GM12878 (cell line): ENCODE measurements around the gene SPIRE1. TPM values are rescaled to one million over a fixed set of nuclear protein-coding genes. Genes with fewer than 3 reads are reported as not detected.

Experiments
- ATAC-seq: fragments of 200-7000 bp; cut with Tn5 transposase; 3 replicates; pipeline ENCODE4 v1.9.1; 2020; ENCODE audit warnings: mild to moderate bottlenecking, moderate library complexity
- BruUV-seq: library from RNA; stranded (reverse); fragments of 400-500 nt; replicated peaks from 2 replicates; lab custom pipeline; 2021; lab: Mats Ljungman, UMichigan
- CTCF ChIA-PET: fragments of 300-600 bp; sonication (Branson Sonifier 250); formaldehyde crosslinking; extraction: SDS; loops from one replicate; lab custom pipeline; 2021; ENCODE audit warnings: inconsistent platforms; lab: Yijun Ruan, JAX
- POLR2A ChIA-PET: fragments of 350-600 bp; formaldehyde crosslinking; extraction: SDS; loops from one replicate; lab custom pipeline; 2021; ENCODE audit warnings: inconsistent platforms; lab: Charles Lee
- RAD21 ChIA-PET: fragments of 300-600 bp; sonication (Branson Sonifier 250); formaldehyde crosslinking; loops from one replicate; lab custom pipeline; 2023; ENCODE audit warnings: antibody characterized with exemption; ENCODE audit not compliant: unreplicated experiment; lab: Charles Lee
- SMC1A ChIA-PET: fragments of 300-600 bp; sonication (Branson Sonifier 250); formaldehyde crosslinking; loops from one replicate; lab custom pipeline; 2023; ENCODE audit not compliant: unreplicated experiment, uncharacterized antibody; lab: Charles Lee
- DNase-seq: peaks from one replicate; pipeline ENCODE4 v3.0.0-alpha.2; 2011; ENCODE audit warnings: low read depth, low spot score
- FAIRE-seq: peaks from 3 replicates; lab custom pipeline; 2011; peaks lifted over from hg19 to GRCh38; lab: Jason Lieb, UNC
- H2AFZ ChIP-seq: 2 replicates; pipeline ENCODE4 v1.6.0; 2011; ENCODE audit warnings: low read depth, low read length, control low read depth; ENCODE audit not compliant: control insufficient read depth
- H3K27ac ChIP-seq: 2 replicates; pipeline ENCODE4 v1.5.1; 2011; ENCODE audit warnings: control low read depth; ENCODE audit not compliant: control insufficient read depth, insufficient read depth
- H3K27me3 ChIP-seq, 2 experiments: replicated peaks in 1 of 2; 2 replicates each; pipeline versions ENCODE4 v1.6.0 to v1.6.1; 2011; ENCODE audit warnings: low read length in 1 of 2; ENCODE audit not compliant: control insufficient read depth in 2 of 2, insufficient read depth in 2 of 2
- H3K36me3 ChIP-seq, 2 experiments: 2 replicates each; pipeline ENCODE4 v1.5.1; 2011; ENCODE audit warnings: low read length in 1 of 2; ENCODE audit not compliant: control insufficient read depth in 2 of 2, insufficient read depth in 2 of 2
- H3K4me1 ChIP-seq: 2 replicates; pipeline ENCODE4 v1.6.1; 2011; ENCODE audit warnings: mild to moderate bottlenecking, low read length, moderate library complexity, mixed read lengths; ENCODE audit not compliant: control insufficient read depth, insufficient read depth
- H3K4me2 ChIP-seq: 2 replicates; pipeline ENCODE4 v1.6.0; 2011; ENCODE audit warnings: control low read depth; ENCODE audit not compliant: control insufficient read depth, insufficient read depth
- H3K4me3 ChIP-seq: fragments of 200-600 bp; sonication (generic); 2 replicates; pipeline ENCODE4 v1.5.1; 2016
- H3K79me2 ChIP-seq: 2 replicates; pipeline ENCODE4 v1.6.0; 2011; ENCODE audit warnings: low read length; ENCODE audit not compliant: control insufficient read depth, insufficient read depth
- H3K9ac ChIP-seq: 2 replicates; pipeline ENCODE4 v1.8.0; 2011; ENCODE audit warnings: low read length, control low read depth, mixed read lengths; ENCODE audit not compliant: control insufficient read depth, insufficient read depth
- H3K9me3 ChIP-seq: replicated peaks from 3 replicates; pipeline ENCODE4 v1.5.1; 2011; ENCODE audit warnings: mild to moderate bottlenecking, low read length; ENCODE audit not compliant: control insufficient read depth, insufficient read depth
- H4K20me1 ChIP-seq: 2 replicates; pipeline ENCODE4 v1.6.0; 2011; ENCODE audit not compliant: control insufficient read depth, insufficient read depth
- ASH2L ChIP-seq: fragments of 300-600, 200-600 bp; sonication (generic); IDR thresholded peaks from 2 replicates; pipeline ENCODE4 v1.6.1; 2017; ENCODE audit warnings: low read depth, mild to moderate bottlenecking, borderline replicate concordance
- CBX3 ChIP-seq: fragments of 200-600 bp; sonication (generic); IDR thresholded peaks from 2 replicates; pipeline ENCODE4 v1.6.1; 2016; ENCODE audit warnings: low read depth, borderline replicate concordance
- CREB1 ChIP-seq: IDR thresholded peaks from 2 replicates; pipeline ENCODE4 v1.6.1; 2012; ENCODE audit warnings: low read depth, mild to moderate bottlenecking, inconsistent platforms
- HDAC2 ChIP-seq: fragments of 200-600 bp; sonication (generic); IDR thresholded peaks from 2 replicates; pipeline ENCODE4 v1.6.1; 2017
- IKZF2 ChIP-seq, 2 experiments: fragments of 450-650 bp; IDR thresholded peaks; 2 replicates each; pipeline ENCODE4 v1.6.1; 2017; ENCODE audit warnings: mild to moderate bottlenecking in 2 of 2, moderate library complexity in 2 of 2
- LARP7 ChIP-seq: fragments of 450-650 bp; IDR thresholded peaks from 2 replicates; pipeline ENCODE4 v1.6.1; 2017; ENCODE audit warnings: mild to moderate bottlenecking
- NBN ChIP-seq: fragments of 450-650 bp; IDR thresholded peaks from 2 replicates; pipeline ENCODE4 v1.6.1; 2016
- NFYA ChIP-seq: IDR thresholded peaks from 2 replicates; pipeline ENCODE4 v1.6.1; 2011; ENCODE audit warnings: low read depth, mild to moderate bottlenecking, low read length, improper control_type of control experiment, borderline replicate concordance
- POLR2A ChIP-seq: IDR thresholded peaks from 2 replicates; pipeline ENCODE4 v1.6.1; 2011; ENCODE audit warnings: low read depth, mild to moderate bottlenecking, low read length
- RCOR1 ChIP-seq: conservative IDR thresholded peaks from 2 replicates; pipeline ENCODE4 v1.6.1; 2012; ENCODE audit warnings: low read depth, low read length, improper control_type of control experiment
- RFX5 ChIP-seq: IDR thresholded peaks from 2 replicates; pipeline ENCODE4 v1.6.1; 2011; ENCODE audit warnings: low read depth, low read length, improper control_type of control experiment
- RUNX3 ChIP-seq: IDR thresholded peaks from 2 replicates; pipeline ENCODE4 v1.6.1; 2012; ENCODE audit warnings: low read length, inconsistent platforms
- SIN3A ChIP-seq: IDR thresholded peaks from 2 replicates; pipeline ENCODE4 v1.6.1; 2012; ENCODE audit warnings: low read depth, low read length, improper control_type of control experiment
- SMC3 ChIP-seq: IDR thresholded peaks from 2 replicates; pipeline ENCODE4 v1.6.1; 2011; ENCODE audit warnings: low read length, improper control_type of control experiment, borderline replicate concordance
- SPI1 ChIP-seq: IDR thresholded peaks from 2 replicates; pipeline ENCODE4 v1.6.1; 2011; ENCODE audit warnings: low read depth, mild to moderate bottlenecking, low read length, moderate library complexity, borderline replicate concordance; ENCODE audit not compliant: insufficient read depth
- YY1 ChIP-seq: IDR thresholded peaks from 2 replicates; pipeline ENCODE4 v1.6.1; 2011; ENCODE audit warnings: low read depth, mild to moderate bottlenecking, low read length
- ZBED1 ChIP-seq: IDR thresholded peaks from 2 replicates; pipeline ENCODE4 v1.6.1; 2016; ENCODE audit warnings: borderline replicate concordance
- WGBS: methylation state at CpG from one replicate; pipeline ENCODE4 v1.1.6; 2016; ENCODE audit warnings: low lambda C conversion rate; ENCODE audit not compliant: insufficient replicate concordance, insufficient coverage; ENCODE audit errors: missing lambda C conversion rate; 5-methylcytosine and 5-hydroxymethylcytosine counted together
- in situ Hi-C: fragments of 300-500 bp; cut with MboI; formaldehyde crosslinking; loops from 9 replicates; pipeline ENCODE4 v1.14.3; 2018; ENCODE audit warnings: mixed read lengths
- intact Hi-C: fragments of 100-400 bp; cut with micrococcal nuclease; formaldehyde crosslinking; loops from one replicate; pipeline ENCODE4 v1.14.2; 2022; ENCODE audit not compliant: unreplicated experiment
- polyA plus RNA-seq, 11 experiments: library from polyadenylated mRNA; depleted of rRNA in 4 of 11; unstranded in 6 of 11; stranded (reverse) in 5 of 11; fragments of >200 nt; fragmentation: Nextera tagmentation in 4 of 11; fragmentation: Illumina TruSeq in 1 of 11; extraction: Ambion mirVana in 4 of 11; extraction: Trizol in 1 of 11; gene quantifications; 1 replicate in 1 of 11; 2 replicates in 10 of 11; pipeline versions ENCODE4 v1.2.1 to v1.2.3, GENCODE V29; 2011 to 2016; ENCODE audit warnings: inconsistent platforms in 2 of 11, missing spikeins in 2 of 11, low read depth in 1 of 11
- total RNA-seq, 4 experiments: library from RNA; depleted of rRNA in 3 of 4; stranded (reverse); fragments of >200 nt in 3 of 4; fragmentation: Illumina TruSeq in 1 of 4; extraction: Trizol in 1 of 4; gene quantifications; 2 replicates each; pipeline versions ENCODE4 v1.2.1 to v1.2.3, GENCODE V29; 2013 to 2021
- TF ChIP-seq, protein P1 (sequence below): fragments of 450-650 bp; formaldehyde crosslinking; IDR thresholded peaks from 2 replicates; pipeline ENCODE4 v1.4.0; 2020; ENCODE audit warnings: mild to moderate bottlenecking, moderate library complexity
- TF ChIP-seq, protein P2 (sequence below): fragments of 450-650 bp; IDR thresholded peaks from 2 replicates; pipeline ENCODE4 v1.6.1; 2017; ENCODE audit warnings: low read depth, mild to moderate bottlenecking, moderate library complexity
- TF ChIP-seq, protein P3 (sequence below): fragments of 450-650 bp; IDR thresholded peaks from 2 replicates; pipeline ENCODE4 v1.6.1; 2017; ENCODE audit warnings: antibody characterized with exemption, mild to moderate bottlenecking, moderate library complexity

Gene SPIRE1
- total and polyA plus RNA-seq, 10 of the 15 experiments (the other 5 are each of a cell fraction or from before 2014, with no cell fraction given), result 0.18 to 9.2 (median 4.3) TPM

- in situ Hi-C loops, result no loop called here
- CTCF ChIA-PET, result interaction anchor here (0.6 kb wide), 1 partner anchor 38 kb away, joined by 3 read pairs; no protein-coding TSS in a partner anchor
These were observed 229.0 kb downstream of the SPIRE1 start for GRCh38 chr18:12428923-12429322.

More at GRCh38 chr18:12428923-12429322, 229.0 kb downstream of the SPIRE1 start:
- Histone ChIP-seq H3K27ac (no peak overlapping the region), H3K4me1 (no peaks in the 10 kb centered on the region), H3K9me3 (no peaks in the 10 kb centered on the region), H3K9ac (no peak overlapping the region), H3K4me3 (no peak overlapping the region), H3K27me3 (no peaks in the 10 kb centered on the region), H3K79me2 (no peaks in the 10 kb centered on the region), H3K4me2 (no peak overlapping the region), H3K36me3 (no peaks in the 10 kb centered on the region; a peak in 3 of 4 replicates), H4K20me1 (no peaks in the 10 kb centered on the region), H2AFZ (no peak overlapping the region)
- intact Hi-C loops, result no loop called here
- TF ChIP-seq CREB1, result no peak
- TF ChIP-seq CBX3, result no peak
- no peak for TF ChIP-seq RUNX3
- TF ChIP-seq, protein P1, sequence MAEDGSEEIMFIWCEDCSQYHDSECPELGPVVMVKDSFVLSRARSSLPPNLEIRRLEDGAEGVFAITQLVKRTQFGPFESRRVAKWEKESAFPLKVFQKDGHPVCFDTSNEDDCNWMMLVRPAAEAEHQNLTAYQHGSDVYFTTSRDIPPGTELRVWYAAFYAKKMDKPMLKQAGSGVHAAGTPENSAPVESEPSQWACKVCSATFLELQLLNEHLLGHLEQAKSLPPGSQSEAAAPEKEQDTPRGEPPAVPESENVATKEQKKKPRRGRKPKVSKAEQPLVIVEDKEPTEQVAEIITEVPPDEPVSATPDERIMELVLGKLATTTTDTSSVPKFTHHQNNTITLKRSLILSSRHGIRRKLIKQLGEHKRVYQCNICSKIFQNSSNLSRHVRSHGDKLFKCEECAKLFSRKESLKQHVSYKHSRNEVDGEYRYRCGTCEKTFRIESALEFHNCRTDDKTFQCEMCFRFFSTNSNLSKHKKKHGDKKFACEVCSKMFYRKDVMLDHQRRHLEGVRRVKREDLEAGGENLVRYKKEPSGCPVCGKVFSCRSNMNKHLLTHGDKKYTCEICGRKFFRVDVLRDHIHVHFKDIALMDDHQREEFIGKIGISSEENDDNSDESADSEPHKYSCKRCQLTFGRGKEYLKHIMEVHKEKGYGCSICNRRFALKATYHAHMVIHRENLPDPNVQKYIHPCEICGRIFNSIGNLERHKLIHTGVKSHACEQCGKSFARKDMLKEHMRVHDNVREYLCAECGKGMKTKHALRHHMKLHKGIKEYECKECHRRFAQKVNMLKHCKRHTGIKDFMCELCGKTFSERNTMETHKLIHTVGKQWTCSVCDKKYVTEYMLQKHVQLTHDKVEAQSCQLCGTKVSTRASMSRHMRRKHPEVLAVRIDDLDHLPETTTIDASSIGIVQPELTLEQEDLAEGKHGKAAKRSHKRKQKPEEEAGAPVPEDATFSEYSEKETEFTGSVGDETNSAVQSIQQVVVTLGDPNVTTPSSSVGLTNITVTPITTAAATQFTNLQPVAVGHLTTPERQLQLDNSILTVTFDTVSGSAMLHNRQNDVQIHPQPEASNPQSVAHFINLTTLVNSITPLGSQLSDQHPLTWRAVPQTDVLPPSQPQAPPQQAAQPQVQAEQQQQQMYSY, result no peak
- TF ChIP-seq SPI1, result no peak
- no peak for TF ChIP-seq SIN3A
- TF ChIP-seq NBN, result no peak
- no peak for TF ChIP-seq RFX5
- no peak for TF ChIP-seq YY1
- no peak for TF ChIP-seq ASH2L
- no peak for TF ChIP-seq RCOR1
- no peak for TF ChIP-seq IKZF2 (IDR thresholded peaks at IDR 0.05)
- TF ChIP-seq, protein P2, sequence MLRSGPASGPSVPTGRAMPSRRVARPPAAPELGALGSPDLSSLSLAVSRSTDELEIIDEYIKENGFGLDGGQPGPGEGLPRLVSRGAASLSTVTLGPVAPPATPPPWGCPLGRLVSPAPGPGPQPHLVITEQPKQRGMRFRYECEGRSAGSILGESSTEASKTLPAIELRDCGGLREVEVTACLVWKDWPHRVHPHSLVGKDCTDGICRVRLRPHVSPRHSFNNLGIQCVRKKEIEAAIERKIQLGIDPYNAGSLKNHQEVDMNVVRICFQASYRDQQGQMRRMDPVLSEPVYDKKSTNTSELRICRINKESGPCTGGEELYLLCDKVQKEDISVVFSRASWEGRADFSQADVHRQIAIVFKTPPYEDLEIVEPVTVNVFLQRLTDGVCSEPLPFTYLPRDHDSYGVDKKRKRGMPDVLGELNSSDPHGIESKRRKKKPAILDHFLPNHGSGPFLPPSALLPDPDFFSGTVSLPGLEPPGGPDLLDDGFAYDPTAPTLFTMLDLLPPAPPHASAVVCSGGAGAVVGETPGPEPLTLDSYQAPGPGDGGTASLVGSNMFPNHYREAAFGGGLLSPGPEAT, result no peak
- no peak for TF ChIP-seq HDAC2
- TF ChIP-seq POLR2A, result no peak
- no peak for TF ChIP-seq ZBED1
- TF ChIP-seq NFYA, result no peak
- TF ChIP-seq, protein P3, sequence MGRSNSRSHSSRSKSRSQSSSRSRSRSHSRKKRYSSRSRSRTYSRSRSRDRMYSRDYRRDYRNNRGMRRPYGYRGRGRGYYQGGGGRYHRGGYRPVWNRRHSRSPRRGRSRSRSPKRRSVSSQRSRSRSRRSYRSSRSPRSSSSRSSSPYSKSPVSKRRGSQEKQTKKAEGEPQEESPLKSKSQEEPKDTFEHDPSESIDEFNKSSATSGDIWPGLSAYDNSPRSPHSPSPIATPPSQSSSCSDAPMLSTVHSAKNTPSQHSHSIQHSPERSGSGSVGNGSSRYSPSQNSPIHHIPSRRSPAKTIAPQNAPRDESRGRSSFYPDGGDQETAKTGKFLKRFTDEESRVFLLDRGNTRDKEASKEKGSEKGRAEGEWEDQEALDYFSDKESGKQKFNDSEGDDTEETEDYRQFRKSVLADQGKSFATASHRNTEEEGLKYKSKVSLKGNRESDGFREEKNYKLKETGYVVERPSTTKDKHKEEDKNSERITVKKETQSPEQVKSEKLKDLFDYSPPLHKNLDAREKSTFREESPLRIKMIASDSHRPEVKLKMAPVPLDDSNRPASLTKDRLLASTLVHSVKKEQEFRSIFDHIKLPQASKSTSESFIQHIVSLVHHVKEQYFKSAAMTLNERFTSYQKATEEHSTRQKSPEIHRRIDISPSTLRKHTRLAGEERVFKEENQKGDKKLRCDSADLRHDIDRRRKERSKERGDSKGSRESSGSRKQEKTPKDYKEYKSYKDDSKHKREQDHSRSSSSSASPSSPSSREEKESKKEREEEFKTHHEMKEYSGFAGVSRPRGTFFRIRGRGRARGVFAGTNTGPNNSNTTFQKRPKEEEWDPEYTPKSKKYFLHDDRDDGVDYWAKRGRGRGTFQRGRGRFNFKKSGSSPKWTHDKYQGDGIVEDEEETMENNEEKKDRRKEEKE, result no peak
- TF ChIP-seq LARP7, result no peak
- no peak for TF ChIP-seq SMC3
- FAIRE-seq (no peak), ATAC-seq (no peak), DNase-seq (no peak)
- ChIA-PET POLR2A (no interaction called here), SMC1A (no interaction called here), RAD21 (no interaction called here)
- 96% methylated on average over 12 of the region's 12 CpGs for WGBS
- no TSS peak for BruUV-seq
